Right atrium auricular region (tissue), 2 donors: ENCODE data around the gene GP1BB. TPM values are rescaled to one million over a fixed set of nuclear protein-coding genes. Genes with fewer than 3 reads are reported as not detected.

Experiments used
- DNase-seq: peaks from one replicate; pipeline ENCODE4 v3.0.0-alpha.2; 2019; ENCODE audit warnings: low spot score
- H3K27ac ChIP-seq, 2 donors: fragments of 200-600 bp; sonication (generic); 1 replicate in 1 of 2; 2 replicates in 1 of 2; pipeline ENCODE4 v1.5.1; 2016 to 2019
- H3K27me3 ChIP-seq, 2 donors: fragments of 200-600 bp; sonication (generic); one replicate each; pipeline versions ENCODE4 v1.5.1 to v1.6.0; 2017 to 2019
- H3K36me3 ChIP-seq: fragments of 200-600 bp; sonication (generic); one replicate; pipeline ENCODE4 v1.5.1; 2016
- H3K4me1 ChIP-seq, 2 donors: fragments of 200-600 bp; sonication (generic); one replicate each; pipeline versions ENCODE4 v1.5.1 to v1.6.0; 2017 to 2019
- H3K4me3 ChIP-seq, 2 donors: fragments of 200-600 bp; sonication (generic); 1 replicate in 1 of 2; 2 replicates in 1 of 2; pipeline ENCODE4 v1.5.1; 2017 to 2019; ENCODE audit warnings: mild to moderate bottlenecking in 1 of 2, moderate library complexity in 1 of 2
- H3K9me3 ChIP-seq, 2 donors: fragments of 200-600 bp; sonication (generic); one replicate each; pipeline ENCODE4 v1.5.1; 2019
- total RNA-seq, 2 donors: library from RNA; depleted of rRNA; stranded (reverse); fragments of >200 nt; gene quantifications; one replicate each; pipeline ENCODE4 v1.1.0, GENCODE V29; 2016
- TF ChIP-seq, protein P1 (sequence below), 2 donors: fragments of 200-600 bp; sonication (generic); IDR thresholded peaks; one replicate each; pipeline ENCODE4 v1.5.1; 2019; ENCODE audit warnings: antibody characterized with exemption in 2 of 2

GP1BB gene
- total RNA-seq, 2 donors from 2014 or later, result 25.8 to 34.7 TPM

- H3K27me3 ChIP-seq, result no peaks in the 10 kb centered on the region
- H3K27ac ChIP-seq, result no peak overlapping the region
- H3K4me1 ChIP-seq, result peaks cover 0 to 25% of the 10 kb centered on the region in 2 donors
- no peaks in the 10 kb centered on the region for H3K9me3 ChIP-seq
- H3K4me3 ChIP-seq, result no peak overlapping the region
- H3K36me3 ChIP-seq, result no peaks in the 10 kb centered on the region
- TF ChIP-seq, protein P1, sequence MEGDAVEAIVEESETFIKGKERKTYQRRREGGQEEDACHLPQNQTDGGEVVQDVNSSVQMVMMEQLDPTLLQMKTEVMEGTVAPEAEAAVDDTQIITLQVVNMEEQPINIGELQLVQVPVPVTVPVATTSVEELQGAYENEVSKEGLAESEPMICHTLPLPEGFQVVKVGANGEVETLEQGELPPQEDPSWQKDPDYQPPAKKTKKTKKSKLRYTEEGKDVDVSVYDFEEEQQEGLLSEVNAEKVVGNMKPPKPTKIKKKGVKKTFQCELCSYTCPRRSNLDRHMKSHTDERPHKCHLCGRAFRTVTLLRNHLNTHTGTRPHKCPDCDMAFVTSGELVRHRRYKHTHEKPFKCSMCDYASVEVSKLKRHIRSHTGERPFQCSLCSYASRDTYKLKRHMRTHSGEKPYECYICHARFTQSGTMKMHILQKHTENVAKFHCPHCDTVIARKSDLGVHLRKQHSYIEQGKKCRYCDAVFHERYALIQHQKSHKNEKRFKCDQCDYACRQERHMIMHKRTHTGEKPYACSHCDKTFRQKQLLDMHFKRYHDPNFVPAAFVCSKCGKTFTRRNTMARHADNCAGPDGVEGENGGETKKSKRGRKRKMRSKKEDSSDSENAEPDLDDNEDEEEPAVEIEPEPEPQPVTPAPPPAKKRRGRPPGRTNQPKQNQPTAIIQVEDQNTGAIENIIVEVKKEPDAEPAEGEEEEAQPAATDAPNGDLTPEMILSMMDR (IDR thresholded peaks at IDR 0.05), result no peak
- no peak for DNase-seq
Measured at GRCh38 chr22:19748139-19748538, 24.8 kb downstream of the GP1BB start.

- Histone ChIP-seq H3K4me1 (peaks cover 0 to 21% of the 10 kb centered on the region in 2 donors), H3K27ac (no peak overlapping the region), H3K36me3 (no peaks in the 10 kb centered on the region), H3K27me3 (no peaks in the 10 kb centered on the region), H3K9me3 (no peaks in the 10 kb centered on the region), H3K4me3 (no peak overlapping the region)
- no peak for DNase-seq
- TF ChIP-seq, protein P1 (IDR thresholded peaks at IDR 0.05), result no peak
Measured at GRCh38 chr22:19748991-19749664, 25.8 kb downstream of the GP1BB start.

GRCh38 chr22:19749876-19750275 is 26.5 kb downstream of the GP1BB start:
- H3K9me3 ChIP-seq, result no peaks in the 10 kb centered on the region
- H3K27me3 ChIP-seq, result peaks cover under 1 to 2% of the 10 kb centered on the region in 2 donors
- TF ChIP-seq, protein P1 (IDR thresholded peaks at IDR 0.05), result no peak
- no peak overlapping the region for H3K27ac ChIP-seq
- no peaks in the 10 kb centered on the region for H3K36me3 ChIP-seq
- no peak for DNase-seq
- H3K4me1 ChIP-seq, result peaks cover 0 to 16% of the 10 kb centered on the region in 2 donors
- H3K4me3 ChIP-seq, result no peak overlapping the region

DNA sequence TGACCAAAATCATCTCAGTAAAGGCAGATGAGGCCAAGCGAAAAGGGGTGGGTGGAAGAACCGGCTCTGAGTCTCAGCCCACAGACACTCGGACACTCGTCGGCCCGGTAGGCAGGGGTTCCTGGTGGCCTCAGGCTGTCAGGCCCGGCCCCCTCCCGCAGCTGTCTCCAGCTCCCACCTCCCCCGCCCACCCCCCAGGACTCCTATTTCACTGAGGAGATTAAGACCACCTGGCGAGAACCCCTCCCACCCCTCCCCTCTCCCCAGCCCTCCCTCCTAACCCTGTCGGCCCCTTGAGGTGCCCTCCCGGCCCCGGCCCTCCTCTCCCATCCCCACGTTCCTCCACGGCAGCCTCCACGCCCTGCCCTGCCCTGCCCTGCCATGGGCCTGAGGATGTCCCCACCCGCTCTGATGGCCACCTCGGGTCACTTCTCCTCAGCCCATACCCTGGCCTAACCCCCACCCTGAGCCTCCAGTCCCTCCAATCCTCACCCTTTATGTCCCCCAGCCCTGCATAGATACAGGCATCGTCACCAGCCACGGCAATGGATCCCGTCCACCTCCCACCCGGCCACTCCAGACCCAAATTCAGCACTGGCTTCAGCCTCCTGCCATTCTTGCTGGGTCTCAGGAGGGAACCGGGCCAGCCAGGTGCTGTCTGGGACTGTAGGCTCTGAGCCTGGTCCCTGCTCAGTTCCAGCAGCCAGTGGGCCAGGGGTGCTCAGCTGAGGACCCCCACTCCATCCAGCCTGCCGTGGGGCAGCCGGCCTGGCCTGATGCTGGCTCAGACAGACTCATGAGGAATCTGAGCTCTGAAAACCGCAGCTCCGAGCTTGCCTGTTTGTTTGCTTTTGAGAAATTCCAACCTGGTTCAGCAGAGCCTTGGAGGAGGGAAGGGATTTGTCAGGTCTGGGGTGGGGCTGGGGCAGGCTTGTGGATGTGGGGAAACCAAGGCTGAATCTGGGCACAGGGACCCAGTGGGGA is 27.5 kb downstream of the GP1BB start:
- Histone ChIP-seq H3K27ac (no peak overlapping the region), H3K4me3 (no peak overlapping the region), H3K4me1 (peaks cover 0 to 16% of the 10 kb centered on the region in 2 donors), H3K36me3 (no peaks in the 10 kb centered on the region), H3K9me3 (no peaks in the 10 kb centered on the region), H3K27me3 (peaks cover 10 to 12% of the 10 kb centered on the region in 2 donors)
- no peak for DNase-seq
- TF ChIP-seq, protein P1 (IDR thresholded peaks at IDR 0.05), result no peak

DNA sequence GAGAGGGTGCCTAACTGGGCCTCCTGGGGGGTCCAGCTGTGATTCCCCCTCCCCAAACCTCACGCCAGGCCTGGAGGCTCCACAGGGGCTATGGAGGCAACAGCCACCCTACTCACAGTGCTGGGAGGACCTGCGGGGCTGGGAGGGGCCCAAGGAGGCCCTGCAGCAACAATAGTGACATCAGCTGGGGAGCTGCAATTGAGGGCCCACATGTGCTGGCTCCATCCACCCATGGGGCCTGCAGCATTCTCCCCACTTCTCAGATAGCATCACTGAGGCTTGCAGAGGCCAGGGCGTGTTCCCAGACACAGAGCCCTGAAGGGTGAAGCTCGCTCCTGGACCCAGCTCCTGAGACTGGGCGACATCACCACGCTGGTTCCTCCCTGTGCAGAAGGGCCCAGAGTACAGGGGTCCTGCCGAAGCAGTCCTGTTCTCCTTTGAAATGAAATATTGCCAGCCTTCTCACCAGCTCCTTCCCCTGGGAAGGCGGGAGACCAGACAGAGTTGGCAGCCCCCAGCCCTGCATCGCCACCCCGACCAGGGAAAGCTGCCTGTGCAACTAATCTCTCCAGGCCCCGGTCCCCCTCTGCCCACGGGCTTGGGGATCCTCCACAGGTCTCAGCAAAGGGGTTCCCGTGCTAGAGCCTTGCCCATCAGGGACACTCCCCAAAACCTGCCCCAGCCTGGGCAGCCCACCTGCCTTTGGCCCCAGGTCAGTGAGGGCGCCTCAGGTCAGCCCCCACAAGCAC is 28.3 kb downstream of the GP1BB start:
- Histone ChIP-seq H3K27me3 (peaks cover 18 to 19% of the 10 kb centered on the region in 2 donors), H3K4me1 (peaks cover 0 to 20% of the 10 kb centered on the region in 2 donors), H3K9me3 (no peaks in the 10 kb centered on the region), H3K27ac (no peak overlapping the region), H3K36me3 (no peaks in the 10 kb centered on the region), H3K4me3 (no peak overlapping the region)
- no peak for DNase-seq
- TF ChIP-seq, protein P1 (IDR thresholded peaks at IDR 0.05), result no peak
